K562 (cell line): Measurements from ENCODE around the gene KCNQ2. TPM values are rescaled to one million over a fixed set of nuclear protein-coding genes. Genes with fewer than 3 reads are reported as not detected.

ENCODE experiments used
- ATF1 ChIP-seq, 2 experiments: fragments of 450-650 bp in 1 of 2; IDR thresholded peaks; 2 replicates each; pipeline ENCODE4 v1.6.1; 2016; ENCODE audit warnings: missing compliant biosample characterization in 1 of 2, missing genetic modification characterization in 1 of 2
- BCOR ChIP-seq: fragments of 450-650 bp; IDR thresholded peaks from 2 replicates; pipeline ENCODE4 v1.6.1; 2016
- CREM ChIP-seq: IDR thresholded peaks from 2 replicates; pipeline ENCODE4 v1.6.1; 2014; ENCODE audit warnings: antibody characterized with exemption, low read depth
- NR2C1 ChIP-seq, 2 experiments: fragments of 450-650 bp; IDR thresholded peaks; 2 replicates each; pipeline ENCODE4 v1.6.1; 2017; ENCODE audit warnings: mild to moderate bottlenecking in 2 of 2, antibody characterized with exemption in 1 of 2, inconsistent platforms in 1 of 2, missing compliant biosample characterization in 1 of 2, missing genetic modification characterization in 1 of 2
- PCBP2 ChIP-seq: fragments of 200-400 bp; formaldehyde crosslinking; IDR thresholded peaks from 2 replicates; pipeline ENCODE4 v1.6.1; 2018; ENCODE audit warnings: low read length, low read depth, mild to moderate bottlenecking, moderate library complexity; ENCODE audit not compliant: poor library complexity, severe bottlenecking
- POLR3A ChIP-seq: IDR thresholded peaks from 2 replicates; pipeline ENCODE4 v1.6.1; 2011; ENCODE audit warnings: borderline replicate concordance, mild to moderate bottlenecking, moderate library complexity; ENCODE audit not compliant: insufficient read length, insufficient read depth; ENCODE audit errors: extremely low read depth
- POLR3G ChIP-seq: IDR thresholded peaks from 2 replicates; pipeline ENCODE4 v1.6.1; 2011; ENCODE audit not compliant: insufficient read length, insufficient replicate concordance; ENCODE audit errors: extremely low read depth
- PYGO2 ChIP-seq: fragments of 450-650 bp; IDR thresholded peaks from 2 replicates; pipeline ENCODE4 v1.6.1; 2016; ENCODE audit warnings: mild to moderate bottlenecking, missing genetic modification characterization, moderate library complexity, missing compliant biosample characterization
- RBM22 ChIP-seq: fragments of 200-400 bp; formaldehyde crosslinking; IDR thresholded peaks from 2 replicates; pipeline ENCODE4 v1.6.1; 2018; ENCODE audit warnings: low read length, low read depth; ENCODE audit not compliant: poor library complexity, severe bottlenecking
- SAFB2 ChIP-seq: fragments of 200-400 bp; formaldehyde crosslinking; IDR thresholded peaks from 2 replicates; pipeline ENCODE4 v1.6.1; 2018; ENCODE audit warnings: borderline replicate concordance, low read length, low read depth, moderate library complexity; ENCODE audit not compliant: severe bottlenecking
- TAF15 ChIP-seq: fragments of 200-400 bp; formaldehyde crosslinking; IDR thresholded peaks from 2 replicates; pipeline ENCODE4 v1.6.1; 2017; ENCODE audit warnings: mild to moderate bottlenecking, low read depth, low read length, moderate library complexity
- TGIF2 ChIP-seq: sonication (generic); formaldehyde crosslinking; IDR thresholded peaks from 2 replicates; pipeline ENCODE4 v1.8.1; 2022; ENCODE audit warnings: mild to moderate bottlenecking, missing genetic modification reagents, moderate library complexity
- ZNF12 ChIP-seq: sonication (generic); formaldehyde crosslinking; IDR thresholded peaks from 2 replicates; pipeline ENCODE4 v1.4.0; 2020; ENCODE audit warnings: mild to moderate bottlenecking, missing genetic modification reagents
- ZNF134 ChIP-seq: fragments of 250-450 bp; sonication (Bioruptor Pico); conservative IDR thresholded peaks from 2 replicates; pipeline ENCODE4 v1.4.0; 2020
- ZNF165 ChIP-seq: fragments of 250-450 bp; sonication (Bioruptor Pico); IDR thresholded peaks from 2 replicates; pipeline ENCODE4 v1.4.0; 2020; ENCODE audit warnings: borderline replicate concordance
- ZNF174 ChIP-seq: fragments of 250-450 bp; sonication (Bioruptor Pico); IDR thresholded peaks from 2 replicates; pipeline ENCODE4 v1.4.0; 2020; ENCODE audit warnings: mild to moderate bottlenecking
- ZNF347 ChIP-seq: fragments of 450-650 bp; formaldehyde crosslinking; IDR thresholded peaks from 2 replicates; pipeline ENCODE4 v1.4.0; 2020; ENCODE audit warnings: low read depth, mild to moderate bottlenecking, moderate library complexity
- polyA plus RNA-seq, 8 experiments: library from polyadenylated mRNA; depleted of rRNA in 4 of 8; stranded (reverse) in 5 of 8; unstranded in 3 of 8; fragments of >200 nt; fragmentation: Nextera tagmentation in 2 of 8; fragmentation: Illumina TruSeq in 1 of 8; extraction: Ambion mirVana in 2 of 8; extraction: Trizol in 1 of 8; gene quantifications; 2 replicates each; pipeline versions ENCODE4 v1.2.1 to v1.2.3, GENCODE V29; 2011 to 2014; ENCODE audit warnings: inconsistent platforms in 1 of 8, missing spikeins in 1 of 8
- total RNA-seq, 7 experiments: library from RNA; depleted of rRNA in 6 of 7; stranded (reverse); fragments of >200 nt in 6 of 7; fragmentation: Illumina TruSeq in 2 of 7; extraction: Trizol in 2 of 7; gene quantifications; 2 replicates each; pipeline versions ENCODE4 v1.2.1 to v1.2.3, GENCODE V29; 2011 to 2021; ENCODE audit warnings: low replicate concordance in 1 of 7
- TF ChIP-seq, protein P1 (sequence below), 2 experiments: fragments of 150-350 bp in 1 of 2; IDR thresholded peaks; 2 replicates each; pipeline ENCODE4 v1.6.1; 2012 to 2016; ENCODE audit warnings: low read depth in 2 of 2, low read length in 2 of 2, mild to moderate bottlenecking in 1 of 2, moderate library complexity in 1 of 2
- TF ChIP-seq, protein P2 (sequence below): fragments of 450-650 bp; conservative IDR thresholded peaks from 2 replicates; pipeline ENCODE4 v1.6.1; 2016; ENCODE audit warnings: missing genetic modification characterization, low read depth, mild to moderate bottlenecking, control low read depth, missing compliant biosample characterization
- TF ChIP-seq, protein P3 (sequence below): sonication (generic); formaldehyde crosslinking; IDR thresholded peaks from 2 replicates; pipeline ENCODE4 v1.9.0; 2022; ENCODE audit warnings: mild to moderate bottlenecking, missing genetic modification reagents

KCNQ2 gene
- total and polyA plus RNA-seq, 9 of the 15 experiments (the other 6 are each of a cell fraction or from before 2014, with no cell fraction given) = 0.13 to 0.16 TPM; not detected in 7

DNA sequence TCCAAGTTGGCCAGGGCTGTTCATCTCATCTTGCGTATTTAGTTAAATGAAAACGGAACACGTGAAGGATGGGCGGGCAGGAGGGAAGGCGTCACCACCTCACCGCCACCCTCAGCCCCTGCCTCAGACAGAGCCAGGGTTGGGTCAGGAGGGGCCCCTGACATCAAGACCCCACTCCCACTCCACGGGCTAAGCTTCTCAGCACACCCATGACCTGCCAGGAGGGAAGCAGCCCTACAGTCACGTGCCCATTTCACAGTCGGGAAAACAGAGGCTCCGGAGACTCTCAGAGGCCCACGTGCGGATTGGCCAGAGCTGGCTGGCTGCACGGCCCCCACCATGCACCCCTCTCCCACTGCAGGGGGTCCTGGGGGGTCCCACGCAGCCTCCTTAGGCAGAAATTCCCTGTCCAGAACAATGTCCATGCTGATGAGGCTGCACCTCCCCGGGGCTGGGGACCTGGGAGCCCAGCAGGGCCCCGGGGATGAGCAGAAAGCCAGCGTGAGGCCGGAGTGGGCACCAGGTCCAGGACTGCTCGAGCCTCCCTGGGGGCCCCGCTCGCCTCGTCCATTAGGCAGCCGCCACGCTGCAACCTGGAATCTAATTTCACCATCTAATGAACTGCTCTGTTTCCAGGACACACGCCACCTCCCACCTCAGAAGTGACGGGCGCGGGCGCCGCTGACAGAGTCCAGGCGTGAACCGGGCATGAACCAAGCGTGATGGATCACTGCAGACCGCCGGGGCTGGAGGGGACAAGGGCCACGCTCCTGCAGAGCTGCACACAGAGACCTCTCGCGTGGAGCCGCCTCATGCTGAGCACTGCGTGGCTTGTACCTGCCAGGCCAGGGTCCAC is 15.8 kb downstream of the KCNQ2 start (continued):
- TF ChIP-seq, protein P1, sequence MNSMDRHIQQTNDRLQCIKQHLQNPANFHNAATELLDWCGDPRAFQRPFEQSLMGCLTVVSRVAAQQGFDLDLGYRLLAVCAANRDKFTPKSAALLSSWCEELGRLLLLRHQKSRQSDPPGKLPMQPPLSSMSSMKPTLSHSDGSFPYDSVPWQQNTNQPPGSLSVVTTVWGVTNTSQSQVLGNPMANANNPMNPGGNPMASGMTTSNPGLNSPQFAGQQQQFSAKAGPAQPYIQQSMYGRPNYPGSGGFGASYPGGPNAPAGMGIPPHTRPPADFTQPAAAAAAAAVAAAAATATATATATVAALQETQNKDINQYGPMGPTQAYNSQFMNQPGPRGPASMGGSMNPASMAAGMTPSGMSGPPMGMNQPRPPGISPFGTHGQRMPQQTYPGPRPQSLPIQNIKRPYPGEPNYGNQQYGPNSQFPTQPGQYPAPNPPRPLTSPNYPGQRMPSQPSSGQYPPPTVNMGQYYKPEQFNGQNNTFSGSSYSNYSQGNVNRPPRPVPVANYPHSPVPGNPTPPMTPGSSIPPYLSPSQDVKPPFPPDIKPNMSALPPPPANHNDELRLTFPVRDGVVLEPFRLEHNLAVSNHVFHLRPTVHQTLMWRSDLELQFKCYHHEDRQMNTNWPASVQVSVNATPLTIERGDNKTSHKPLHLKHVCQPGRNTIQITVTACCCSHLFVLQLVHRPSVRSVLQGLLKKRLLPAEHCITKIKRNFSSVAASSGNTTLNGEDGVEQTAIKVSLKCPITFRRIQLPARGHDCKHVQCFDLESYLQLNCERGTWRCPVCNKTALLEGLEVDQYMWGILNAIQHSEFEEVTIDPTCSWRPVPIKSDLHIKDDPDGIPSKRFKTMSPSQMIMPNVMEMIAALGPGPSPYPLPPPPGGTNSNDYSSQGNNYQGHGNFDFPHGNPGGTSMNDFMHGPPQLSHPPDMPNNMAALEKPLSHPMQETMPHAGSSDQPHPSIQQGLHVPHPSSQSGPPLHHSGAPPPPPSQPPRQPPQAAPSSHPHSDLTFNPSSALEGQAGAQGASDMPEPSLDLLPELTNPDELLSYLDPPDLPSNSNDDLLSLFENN (IDR thresholded peaks at IDR 0.05; ENCODE audit: low read depth in 2 of 2, low read length in 2 of 2) = no peak
- TF ChIP-seq ZNF134 (CRISPR knock-in tag) = peak; percentile 74
- TF ChIP-seq POLR3A = no peak
- no peak for TF ChIP-seq SAFB2
- no peak for TF ChIP-seq PCBP2
- TF ChIP-seq ZNF347 (CRISPR knock-in tag) = no peak
- TF ChIP-seq ZNF165 (CRISPR knock-in tag) = no peak
- no peak for TF ChIP-seq ZNF12
- no peak for TF ChIP-seq TGIF2
- TF ChIP-seq PYGO2 (tag) = no peak
- TF ChIP-seq, protein P2, sequence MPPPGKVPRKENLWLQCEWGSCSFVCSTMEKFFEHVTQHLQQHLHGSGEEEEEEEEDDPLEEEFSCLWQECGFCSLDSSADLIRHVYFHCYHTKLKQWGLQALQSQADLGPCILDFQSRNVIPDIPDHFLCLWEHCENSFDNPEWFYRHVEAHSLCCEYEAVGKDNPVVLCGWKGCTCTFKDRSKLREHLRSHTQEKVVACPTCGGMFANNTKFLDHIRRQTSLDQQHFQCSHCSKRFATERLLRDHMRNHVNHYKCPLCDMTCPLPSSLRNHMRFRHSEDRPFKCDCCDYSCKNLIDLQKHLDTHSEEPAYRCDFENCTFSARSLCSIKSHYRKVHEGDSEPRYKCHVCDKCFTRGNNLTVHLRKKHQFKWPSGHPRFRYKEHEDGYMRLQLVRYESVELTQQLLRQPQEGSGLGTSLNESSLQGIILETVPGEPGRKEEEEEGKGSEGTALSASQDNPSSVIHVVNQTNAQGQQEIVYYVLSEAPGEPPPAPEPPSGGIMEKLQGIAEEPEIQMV = no peak
- no peak for TF ChIP-seq ZNF174
- TF ChIP-seq NR2C1 (IDR thresholded peaks at IDR 0.05) = no peak
- no peak for TF ChIP-seq NR2C1 (tag; IDR thresholded peaks at IDR 0.05)
- TF ChIP-seq BCOR = 0 out of 2 replicates have a peak, but pooled peaks have one; percentile 46
- TF ChIP-seq RBM22 = no peak
- no peak for TF ChIP-seq TAF15
- no peak for TF ChIP-seq CREM
- no peak for TF ChIP-seq ATF1 (CRISPR knock-in tag; IDR thresholded peaks at IDR 0.05)
- TF ChIP-seq ATF1 (tag; IDR thresholded peaks at IDR 0.05) = no peak
- TF ChIP-seq POLR3G = no peak
- TF ChIP-seq, protein P3, sequence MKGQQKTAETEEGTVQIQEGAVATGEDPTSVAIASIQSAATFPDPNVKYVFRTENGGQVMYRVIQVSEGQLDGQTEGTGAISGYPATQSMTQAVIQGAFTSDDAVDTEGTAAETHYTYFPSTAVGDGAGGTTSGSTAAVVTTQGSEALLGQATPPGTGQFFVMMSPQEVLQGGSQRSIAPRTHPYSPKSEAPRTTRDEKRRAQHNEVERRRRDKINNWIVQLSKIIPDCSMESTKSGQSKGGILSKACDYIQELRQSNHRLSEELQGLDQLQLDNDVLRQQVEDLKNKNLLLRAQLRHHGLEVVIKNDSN (CRISPR knock-in tag) = peak; percentile 49
